NCI-H2029 treated with DMSO at 0.1 percent for 48 hours (cell line): ENCODE results near the gene DACT2.
"Not testable (repeated sequence)": the region's sequence is repeated elsewhere in the genome, so short reads cannot be mapped to it uniquely, and the experiment has no call there.

Source experiments
- DNase-seq: peaks from one replicate; lab custom pipeline; 2025; lab: John Stamatoyannopoulos, UW

Gene DACT2

DNA sequence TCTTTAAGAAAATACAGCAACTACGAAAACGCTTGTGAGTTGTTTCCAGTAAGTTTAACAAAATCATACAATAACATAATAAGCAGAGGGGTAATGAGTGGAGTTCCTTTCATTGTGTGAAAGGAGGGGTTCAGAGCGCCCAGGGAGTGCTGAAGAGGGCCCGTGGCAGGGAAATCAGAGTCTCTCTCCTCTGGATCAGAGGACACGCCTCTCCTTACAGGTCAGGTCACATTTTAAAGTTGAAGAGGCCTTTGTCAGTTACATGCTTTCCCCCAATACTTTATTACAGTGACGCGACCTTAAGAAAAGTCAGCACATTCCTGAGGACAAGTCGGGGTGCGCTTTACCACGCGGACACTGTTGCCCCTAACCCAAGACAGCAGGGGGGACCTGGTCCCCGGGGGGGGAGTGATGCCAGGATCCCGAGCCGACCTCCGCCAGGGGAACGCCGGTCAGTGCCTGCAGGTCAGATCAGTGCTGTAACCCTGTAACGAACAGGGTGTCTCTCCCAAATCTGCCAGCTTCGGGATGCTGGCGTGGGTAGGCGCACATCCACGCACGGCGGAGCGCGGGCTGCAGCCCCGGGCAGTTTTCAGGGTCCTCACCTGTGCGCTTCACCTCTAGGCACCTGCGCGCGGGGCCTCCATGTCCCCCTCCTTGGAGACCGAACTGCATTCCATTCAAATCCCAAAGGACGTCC, 848 bp downstream of the DACT2 start:
- no peak for DNase-seq

DNA sequence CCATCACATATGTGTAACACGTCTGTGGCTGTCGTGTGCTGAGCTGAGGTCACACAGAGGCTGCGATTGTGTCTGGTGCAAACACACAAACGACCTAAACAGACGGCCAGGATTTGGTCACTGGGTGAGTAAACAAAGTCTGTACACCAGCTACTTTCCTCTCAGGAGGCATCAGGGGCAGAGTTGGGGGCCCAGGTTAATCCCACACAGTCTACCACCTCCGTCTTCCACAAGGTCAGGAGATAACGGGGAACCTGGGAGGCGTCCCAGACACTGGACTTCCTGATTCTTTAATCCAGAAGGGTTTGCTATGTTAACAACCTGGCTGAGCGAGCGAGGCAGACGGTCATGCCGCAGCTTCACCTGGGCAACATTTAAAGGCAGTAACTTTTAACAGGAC, 1.5 kb downstream of the DACT2 start:
- no peak for DNase-seq

DNA sequence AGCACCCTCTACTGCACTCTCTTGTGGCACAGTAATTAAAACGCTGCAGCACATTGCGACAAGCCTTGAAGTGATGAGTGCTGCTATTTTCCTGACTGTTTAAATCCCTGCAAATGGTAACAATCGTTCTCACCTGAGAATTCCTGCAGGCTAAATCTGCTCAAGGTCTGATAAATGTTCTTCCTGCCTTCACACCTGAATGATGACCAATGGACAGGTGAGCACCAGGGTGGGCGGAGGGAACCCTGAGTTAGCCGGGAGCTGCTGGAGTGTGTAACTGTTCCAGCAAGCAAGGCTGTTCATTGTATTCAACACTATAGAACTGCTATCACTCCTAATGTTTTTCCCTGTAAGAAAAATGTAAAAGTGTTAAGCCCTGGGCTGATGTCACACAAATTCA, 4.0 kb downstream of the DACT2 start:
- DNase-seq = no peak

DNA sequence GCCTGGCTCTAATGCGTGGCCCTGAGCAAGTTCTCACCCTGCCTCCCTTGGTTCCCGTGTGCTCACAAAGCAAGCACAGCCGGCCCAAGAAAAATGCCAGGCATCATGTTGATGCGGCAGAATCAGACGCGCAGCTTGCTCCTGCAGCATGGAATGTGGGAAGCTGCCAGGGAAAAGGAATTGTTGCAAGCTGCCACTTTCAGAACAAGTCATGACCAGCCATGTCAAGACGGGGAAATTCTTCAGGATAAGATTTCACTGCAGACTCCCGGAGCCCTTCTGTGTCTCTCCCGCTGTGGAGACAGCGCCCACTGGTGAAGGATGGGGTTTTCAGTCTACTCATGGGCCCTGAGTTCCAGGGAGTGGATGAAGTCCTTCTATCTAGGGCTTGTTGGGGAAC, 4.6 kb downstream of the DACT2 start:
- DNase-seq = no peak

DNA sequence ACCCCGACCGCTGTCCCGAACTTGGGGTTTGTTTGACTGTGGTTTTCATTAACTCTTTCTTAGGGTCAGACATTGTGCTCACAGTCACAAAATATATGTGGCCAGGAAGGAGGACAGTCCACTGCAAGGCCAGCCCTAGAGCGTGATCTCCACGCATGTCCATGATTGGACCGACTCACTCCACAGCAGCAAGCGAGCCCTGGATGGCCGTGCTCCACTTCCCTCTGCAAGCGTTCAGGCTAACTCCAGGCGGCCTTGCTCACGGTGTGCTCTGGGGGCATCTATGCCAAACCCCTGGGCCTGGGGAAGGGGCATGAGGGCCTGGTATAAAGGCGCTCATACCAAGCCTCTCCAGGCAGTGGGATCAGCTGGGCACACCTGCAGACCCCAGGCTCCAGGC, 5.6 kb downstream of the DACT2 start:
- DNase-seq = no peak

DNA sequence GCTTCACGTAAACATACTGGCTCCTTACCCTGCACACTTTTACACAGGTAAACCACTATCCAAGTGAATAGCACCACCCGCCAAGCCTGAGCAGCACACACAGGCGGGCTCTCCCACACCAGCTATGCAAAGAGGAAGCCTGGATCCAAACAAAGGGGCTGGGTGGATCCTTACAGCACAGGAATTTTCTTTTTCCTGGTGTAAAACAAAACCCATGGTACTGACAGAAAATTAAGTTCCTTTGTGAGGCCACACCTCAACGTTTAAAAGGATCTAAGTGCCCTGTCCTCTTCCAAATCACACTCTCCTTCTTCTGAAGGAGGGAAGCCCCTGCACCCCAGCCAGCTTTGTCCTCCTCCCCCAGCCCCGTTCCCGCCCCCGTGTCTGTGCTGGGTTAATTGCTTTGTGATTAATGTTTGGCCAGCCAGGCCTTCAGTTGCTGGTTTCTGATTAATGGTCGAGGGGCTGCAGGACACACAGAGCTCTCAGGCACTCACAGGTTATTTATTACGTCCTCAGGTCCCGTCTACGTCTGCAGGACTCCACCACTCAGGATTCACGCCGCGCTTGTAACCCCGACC, 6.1 kb downstream of the DACT2 start:
- DNase-seq = no peak

DNA sequence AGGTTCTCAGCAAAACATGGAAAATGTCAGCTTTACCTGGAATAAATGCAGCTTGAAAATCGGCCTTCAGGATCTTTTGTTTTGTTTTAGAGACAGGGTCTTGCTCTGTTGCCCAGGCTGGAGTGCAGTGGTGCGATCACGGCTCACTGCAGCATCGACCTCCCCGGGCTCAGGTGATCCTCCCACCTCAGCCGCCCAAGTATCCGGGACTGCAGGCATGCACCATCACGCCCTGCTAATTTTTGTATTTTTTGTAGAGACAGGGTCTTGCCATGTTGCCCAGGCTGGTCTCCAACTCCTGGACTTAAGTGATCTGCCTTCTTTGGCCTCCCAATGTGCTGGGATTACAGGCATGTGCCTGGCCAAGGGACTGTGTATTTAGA, 7.5 kb downstream of the DACT2 start:
- DNase-seq = not testable (repeated sequence)

DNA sequence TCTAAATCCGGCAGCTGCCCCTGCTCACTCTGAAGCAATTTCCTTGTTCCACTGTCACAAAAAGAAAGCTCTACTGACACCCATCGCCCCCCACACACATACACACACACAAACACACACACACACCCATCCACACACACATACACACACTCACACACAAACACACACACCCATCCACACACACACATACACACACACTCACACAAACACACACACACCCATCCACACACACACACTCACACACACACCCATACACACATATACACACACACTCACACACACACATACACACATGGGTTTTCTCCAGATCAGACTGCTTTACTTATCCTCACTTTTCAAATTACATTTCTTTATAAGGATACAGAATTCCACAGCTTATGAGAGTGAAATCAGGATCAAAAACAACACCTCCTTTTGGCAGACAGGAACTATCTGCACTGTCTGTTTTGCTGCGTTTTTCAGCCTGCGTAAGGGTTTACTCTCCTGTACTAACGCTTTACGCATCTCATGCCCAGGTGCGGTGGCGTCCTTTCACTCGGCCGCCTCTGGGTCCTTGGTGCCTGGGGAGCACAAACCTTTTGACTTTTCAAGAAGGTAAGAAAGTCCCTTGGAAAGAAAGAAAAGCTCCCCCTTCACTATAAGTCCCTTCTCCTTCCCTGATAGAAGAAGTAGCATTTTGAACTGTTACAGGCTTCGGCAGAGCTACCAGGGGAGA, 8.0 kb downstream of the DACT2 start:
- DNase-seq = no peak

DNA sequence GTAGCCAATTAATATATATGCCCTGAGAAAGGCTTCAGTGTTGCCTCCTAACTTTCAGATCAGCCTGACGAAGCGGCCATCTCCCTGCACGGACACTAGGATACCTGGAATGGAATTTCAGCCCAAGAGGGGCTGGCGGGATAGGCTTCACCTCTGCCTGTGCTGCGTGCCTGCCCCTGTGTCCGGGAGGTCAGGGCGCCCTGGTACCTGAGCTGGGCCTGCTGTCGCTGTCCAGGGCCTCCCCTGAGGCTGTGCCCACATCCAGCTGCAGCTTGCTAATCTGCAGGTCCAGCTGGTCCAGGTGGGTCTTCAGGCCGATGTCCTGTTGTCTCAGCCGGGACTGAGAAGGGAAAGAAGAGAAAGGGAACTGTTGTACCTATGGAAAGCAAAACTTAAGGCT, 8.6 kb downstream of the DACT2 start:
- DNase-seq = no peak

DNA sequence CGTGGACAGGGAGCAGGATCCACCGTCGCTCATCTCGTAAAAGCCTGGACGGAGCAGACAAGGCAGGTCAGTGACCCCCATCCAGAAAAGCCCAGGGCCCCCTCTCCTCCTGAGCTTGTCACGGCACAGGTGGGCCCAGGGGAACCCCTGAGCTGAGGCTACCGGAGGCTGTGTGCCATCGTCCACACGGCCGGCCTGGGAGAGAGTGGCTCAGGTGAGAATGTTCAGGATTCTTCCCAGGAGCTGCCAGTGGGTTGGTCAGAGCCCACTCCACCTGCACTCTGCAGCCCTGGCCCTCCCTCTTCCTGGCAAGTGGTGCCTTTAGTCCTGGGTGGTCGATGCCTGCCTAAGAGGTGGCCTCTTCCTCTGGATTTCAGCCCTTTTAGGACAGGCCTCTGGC, 9.2 kb downstream of the DACT2 start:
- no peak for DNase-seq

DNA sequence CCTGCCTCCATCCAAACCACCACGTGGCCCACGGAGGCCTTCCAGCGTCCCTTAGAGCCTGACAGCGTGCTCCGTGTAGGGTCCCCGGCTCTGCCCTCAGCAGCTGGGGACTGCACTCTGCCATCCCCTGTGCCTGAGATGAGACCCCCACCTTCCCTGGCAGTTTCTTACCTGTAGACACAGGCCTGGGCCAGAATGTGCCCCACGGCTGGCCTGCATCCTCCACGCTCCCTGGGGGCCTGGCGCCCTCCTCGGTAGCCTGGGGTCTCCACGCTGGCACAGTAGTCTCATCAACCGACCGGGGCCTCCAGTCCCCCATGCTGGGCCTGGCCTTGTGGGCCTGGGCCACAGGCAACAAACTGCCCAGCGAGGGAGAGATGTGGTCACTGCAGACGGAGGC, 9.6 kb downstream of the DACT2 start:
- no peak for DNase-seq

DNA sequence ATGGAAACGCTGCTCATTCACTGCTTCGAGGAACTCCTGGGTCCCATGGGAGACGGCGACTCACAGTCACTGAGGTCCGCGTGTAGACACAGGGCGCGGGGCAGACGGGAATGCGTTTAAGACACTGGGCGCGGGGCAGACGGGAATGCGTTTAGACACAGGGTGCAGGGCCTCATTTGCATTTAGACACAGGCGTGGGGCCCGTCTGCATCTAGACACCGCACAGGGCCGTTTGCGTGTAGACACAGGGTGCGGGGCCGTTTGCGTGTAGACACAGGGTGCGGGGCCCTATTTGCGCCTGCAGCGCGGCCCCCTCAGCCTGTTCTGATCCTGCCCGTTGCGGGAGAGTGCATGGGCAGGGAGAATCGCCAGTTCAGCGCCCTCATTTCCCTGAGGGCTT, 10.4 kb downstream of the DACT2 start:
- DNase-seq = no peak

DNA sequence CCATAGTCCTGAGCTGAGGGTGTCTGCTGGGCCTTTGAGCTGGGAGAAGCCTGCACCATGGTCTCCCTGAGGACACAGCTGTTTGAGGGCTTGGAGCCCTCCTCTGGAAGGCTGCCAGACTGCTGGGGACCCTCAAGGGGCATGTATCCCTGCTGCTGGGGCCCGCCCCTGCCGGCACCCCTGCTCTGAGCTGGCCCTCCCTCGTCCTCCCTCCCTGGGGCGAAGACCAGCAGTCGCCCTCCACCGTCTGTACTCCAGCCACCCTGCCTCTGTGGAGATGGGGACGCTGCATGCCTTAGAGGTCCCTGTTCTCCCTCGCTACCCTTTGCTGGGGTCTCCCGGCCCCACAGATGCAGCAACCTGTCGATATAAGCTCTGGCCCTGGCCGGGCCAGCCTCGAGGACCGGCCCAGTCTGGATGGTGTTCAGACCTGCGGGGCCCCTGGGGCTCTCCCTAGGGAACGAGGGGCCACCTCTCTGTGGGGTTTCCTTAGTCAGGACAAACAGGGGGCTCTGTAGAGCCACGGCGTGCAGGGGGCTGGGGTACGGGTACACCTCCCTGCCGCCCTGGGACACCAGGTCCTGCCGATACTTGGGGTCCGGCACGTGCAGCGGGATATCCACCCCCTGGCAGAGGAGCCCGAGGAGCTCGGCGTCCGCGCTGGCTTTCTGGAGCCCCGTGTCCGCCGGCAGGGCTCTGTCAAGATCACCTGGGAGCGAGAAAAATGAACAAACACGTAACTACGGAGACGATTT, 11.0 kb downstream of the DACT2 start:
- DNase-seq = no peak

DNA sequence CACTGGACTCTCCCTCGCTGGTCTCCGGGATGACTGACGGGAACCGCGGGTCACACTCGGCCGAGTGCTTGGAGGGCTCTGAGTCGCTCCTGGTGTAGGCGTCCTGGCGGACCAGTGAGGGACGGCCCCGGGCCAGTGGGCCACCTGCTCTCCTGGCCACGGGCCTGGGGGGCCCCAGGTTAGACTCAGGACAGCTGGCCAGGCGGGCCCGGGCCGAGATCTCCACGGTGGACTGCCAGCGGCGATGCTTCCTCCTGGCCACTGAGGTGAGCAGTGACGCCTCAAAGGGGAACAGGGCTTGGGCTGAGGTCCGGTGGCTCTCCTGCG, 11.9 kb downstream of the DACT2 start:
- DNase-seq = no peak

DNA sequence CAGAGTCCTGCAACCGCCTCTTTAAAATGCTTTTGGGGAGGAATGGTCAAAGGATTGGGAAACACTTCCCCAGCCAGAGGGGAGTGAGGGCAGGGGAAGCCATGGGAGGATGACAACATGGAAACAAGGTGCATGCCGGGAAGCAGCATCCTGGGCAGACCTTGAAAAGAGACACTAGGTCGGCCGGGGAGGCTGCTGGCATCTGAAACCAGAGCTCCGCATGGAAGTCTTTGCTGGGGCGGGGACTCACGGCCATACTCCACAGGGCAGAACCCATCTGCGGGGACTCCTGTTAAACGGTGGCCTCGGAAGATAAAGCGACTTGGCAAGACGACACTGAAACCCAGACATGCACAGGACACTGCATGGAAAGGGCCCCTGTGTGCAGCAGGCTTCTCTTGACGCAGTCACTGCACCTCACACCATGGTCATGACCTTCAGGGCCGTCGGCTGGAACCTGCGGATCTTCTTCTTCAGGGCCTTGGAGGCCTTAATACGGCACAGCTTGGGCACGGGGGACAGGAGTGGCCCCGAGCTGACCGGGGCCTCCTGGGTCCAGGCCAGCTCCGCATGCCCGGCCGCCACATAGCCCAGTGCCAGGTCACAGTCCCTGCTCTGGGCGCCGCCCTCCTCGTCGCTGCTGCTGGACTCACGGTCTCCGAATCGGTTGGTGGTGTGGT, 12.4 kb downstream of the DACT2 start:
- DNase-seq = no peak

DNA sequence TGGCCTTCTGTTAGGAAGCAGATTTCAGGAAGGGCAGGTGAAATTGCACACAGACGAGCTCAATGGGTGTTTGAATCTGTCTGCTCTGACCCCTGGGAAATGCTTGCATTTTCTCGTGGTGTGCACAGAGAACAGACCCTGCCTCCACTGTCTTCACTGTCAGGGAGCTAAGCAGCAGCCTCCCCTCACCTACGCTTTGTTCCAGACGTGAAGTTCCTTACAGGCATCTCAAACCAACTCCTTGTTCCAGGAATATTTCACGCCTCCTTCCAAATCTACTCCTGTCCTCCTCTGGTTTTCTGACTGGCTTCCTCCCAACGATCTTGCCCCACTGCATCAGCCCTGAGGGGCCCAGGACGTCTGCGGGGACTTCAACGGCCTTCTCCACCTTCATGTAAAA, 13.7 kb downstream of the DACT2 start:
- DNase-seq = no peak

DNA sequence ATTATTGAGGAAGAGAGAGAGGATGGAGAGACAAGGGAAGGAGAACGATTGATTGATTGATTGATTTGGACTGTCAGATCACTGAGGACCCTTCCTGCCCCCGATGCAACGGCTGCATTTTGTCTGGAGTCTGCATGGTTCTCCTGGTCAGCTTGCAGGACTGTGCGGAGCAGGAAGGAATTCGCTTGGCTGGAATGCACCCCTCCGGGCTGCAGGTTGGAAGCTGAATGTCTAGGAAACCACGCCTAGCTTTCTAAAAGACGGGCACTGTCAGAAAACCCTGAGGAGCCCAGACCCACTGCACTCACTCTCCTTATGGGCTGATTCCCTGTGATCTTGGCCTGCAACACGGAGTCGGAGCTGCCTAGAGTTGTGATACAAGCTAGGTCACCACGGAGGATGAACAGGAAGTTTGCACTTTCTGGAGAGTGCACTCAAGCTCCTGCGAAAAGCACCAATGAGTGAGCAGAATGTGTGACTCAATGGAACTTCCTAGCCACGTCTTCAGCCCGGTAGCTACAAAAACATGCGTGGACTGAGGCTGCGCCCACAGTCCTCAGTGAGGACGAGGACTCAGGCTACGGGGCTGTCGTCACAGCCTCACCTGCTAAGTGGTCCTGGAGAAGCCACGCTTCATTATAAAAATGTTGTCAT, 14.4 kb downstream of the DACT2 start:
- DNase-seq = no peak

DNA sequence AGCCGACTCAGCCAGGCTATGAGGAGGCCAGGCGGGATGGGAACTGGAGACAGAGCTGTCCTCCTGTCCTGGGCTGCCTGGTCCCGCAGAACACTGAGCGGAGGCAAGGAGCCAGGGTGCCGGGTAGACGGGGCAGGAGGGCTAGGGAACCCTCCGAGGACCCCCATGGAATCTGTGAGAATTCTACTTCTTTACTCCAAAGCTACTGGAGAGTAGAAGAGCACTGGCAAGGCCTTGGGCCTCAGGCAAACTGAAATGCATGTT, 14.9 kb downstream of the DACT2 start:
- no peak for DNase-seq

DNA sequence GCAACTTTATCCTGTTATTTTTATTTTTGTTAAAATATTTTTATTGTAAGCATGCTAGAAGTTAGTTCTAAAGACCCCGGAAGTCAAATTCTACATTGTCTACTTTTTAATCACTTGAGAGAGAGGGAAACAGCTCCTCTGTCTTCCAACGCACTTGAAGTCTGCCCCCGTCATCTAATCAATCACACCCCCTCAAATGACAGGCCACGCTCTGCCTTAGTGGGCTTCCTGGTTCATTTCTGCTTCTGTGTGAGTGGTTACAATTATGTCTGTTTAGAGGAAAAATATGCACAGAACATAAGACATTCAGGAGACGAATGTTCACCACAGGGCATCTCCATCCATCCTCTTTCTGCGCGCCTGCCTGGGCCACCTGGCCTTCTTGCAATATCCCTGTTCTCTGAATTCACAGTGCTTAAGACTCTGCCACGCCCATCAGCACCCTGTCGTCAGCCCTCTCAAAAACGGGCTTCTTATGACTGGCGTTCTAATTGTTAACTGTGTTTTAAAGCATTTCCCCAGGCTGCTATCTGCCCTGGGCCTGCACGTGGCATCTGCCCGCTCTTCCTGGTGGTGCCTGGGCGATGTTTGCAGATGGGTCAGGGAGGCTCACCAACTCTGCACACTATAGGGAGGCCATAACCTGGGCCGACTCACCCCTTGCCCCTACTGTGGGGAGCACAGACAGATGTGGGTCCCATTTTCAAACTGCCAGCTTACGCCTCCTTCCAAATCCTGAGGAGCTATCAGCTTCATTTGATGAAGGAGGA, 15.4 kb downstream of the DACT2 start:
- no peak for DNase-seq

DNA sequence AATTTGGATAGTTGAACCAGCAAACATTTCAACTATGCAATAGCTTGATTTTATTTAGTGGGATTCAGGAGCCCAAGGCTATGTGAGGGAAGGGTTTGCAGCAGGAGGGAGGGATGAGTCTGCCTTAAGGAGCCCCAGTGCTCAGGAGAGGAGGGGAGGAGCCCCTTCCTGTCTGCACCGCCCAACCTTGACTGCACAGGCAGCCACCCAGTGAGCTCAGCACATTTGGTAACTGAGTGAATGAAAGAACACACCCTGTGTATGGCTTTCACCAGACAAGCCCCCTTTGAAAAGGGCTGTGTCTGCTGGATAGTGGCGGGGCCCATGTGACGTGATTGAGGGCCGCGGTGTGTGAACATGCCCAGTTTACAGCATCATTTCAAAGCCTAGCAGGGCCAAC, 17.0 kb downstream of the DACT2 start:
- DNase-seq = no peak

DNA sequence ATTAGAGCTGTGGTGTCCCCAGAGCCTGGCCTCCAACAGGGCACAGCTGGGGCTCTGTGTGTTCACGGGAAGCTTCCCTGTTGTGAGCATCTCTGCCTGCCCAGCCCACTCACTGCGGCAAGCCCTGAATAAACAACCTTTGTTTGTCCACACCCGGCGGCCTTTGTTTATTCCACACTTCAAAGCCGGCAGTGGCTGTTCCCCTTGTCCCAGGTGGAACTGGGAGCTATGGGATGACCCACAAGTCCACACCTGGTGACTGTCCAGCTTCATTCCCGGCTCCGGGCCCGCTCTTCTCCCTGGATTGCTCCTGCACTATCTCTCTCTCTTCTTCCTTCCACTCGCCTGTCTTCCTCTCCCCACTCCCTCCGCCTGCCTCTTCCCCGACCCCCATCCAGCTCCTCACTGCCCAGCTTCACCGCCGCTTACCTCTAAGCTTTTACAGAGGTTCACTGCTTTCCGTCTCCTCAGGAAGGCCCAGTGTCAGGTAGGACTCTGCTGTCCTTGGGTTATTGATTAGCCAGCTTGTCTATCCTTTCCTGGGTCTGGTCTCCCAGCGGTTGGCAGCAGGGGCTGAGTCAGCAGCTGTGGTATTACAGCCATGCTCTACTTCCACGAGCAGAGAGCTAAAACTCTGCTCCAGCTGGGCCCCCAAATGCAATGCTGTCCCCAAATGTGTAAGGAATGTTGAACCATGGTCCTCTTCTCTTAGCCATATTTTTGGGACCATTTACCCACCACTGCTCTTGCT, 17.8 kb downstream of the DACT2 start:
- DNase-seq = no peak
